ENCODE results near the gene SMR3B. TPM values are rescaled to one million over a fixed set of nuclear protein-coding genes. Genes with fewer than 3 reads are reported as not detected.

SMR3B gene
- not detected for total RNA-seq
- not detected for total RNA-seq (2013)

DNA sequence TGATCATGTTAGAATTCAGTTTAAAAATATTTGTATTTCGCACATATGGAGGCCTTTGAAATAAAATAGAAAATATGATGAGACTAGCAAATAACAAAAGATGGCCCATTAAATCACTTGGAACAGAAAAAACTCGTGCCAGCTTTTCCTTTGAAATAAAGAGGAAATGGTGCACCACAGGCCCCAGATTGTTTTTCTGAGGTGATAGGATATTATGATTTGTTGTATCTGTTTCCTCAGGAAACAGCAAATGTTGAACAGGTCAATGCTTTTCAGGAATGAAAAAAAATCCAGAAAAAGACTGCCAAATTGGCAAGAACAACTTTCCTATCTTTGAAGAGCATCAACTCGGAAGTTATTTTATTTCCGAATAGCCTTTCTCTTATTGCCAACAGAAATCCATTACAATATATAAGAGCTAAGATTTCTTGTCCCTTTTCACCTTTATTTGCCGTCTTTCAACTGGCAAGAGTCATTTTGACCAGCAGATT, at the start of gene SMR3B:
TSS of gene SMR3B (plus strand) at position 441 of the 491 bp plus-strand sequence. CDS start 1,380 bp downstream, outside the sequence.
- Histone ChIP-seq H3K9me3 (ENCODE audit: control insufficient read depth, insufficient read depth, low read length) (no peaks in the 10 kb centered on the region), H3K27ac (ENCODE audit: low read length) (no peak within 1 kb of the TSS), H3K27me3 (ENCODE audit: control insufficient read depth, insufficient read depth, low read length) (no peaks in the 10 kb centered on the region), H3K4me3 (ENCODE audit: low read length) (no peak within 1 kb of the TSS), H3K4me1 (ENCODE audit: control insufficient read depth, insufficient read depth, low read length) (no peaks in the 10 kb centered on the region), H3K36me3 (ENCODE audit: control insufficient read depth, insufficient read depth, low read length) (no peaks in the 10 kb centered on the region)
- Mint-ChIP-seq H3K4me1 (no peaks in the 10 kb centered on the region), H3K27me3 (ENCODE audit: low read depth in 2 of 2) (no peaks in the 10 kb centered on the region), H3K9me3 (peaks cover 2 to 3% of the 10 kb centered on the region in 2 donors), H3K36me3 (no peaks in the 10 kb centered on the region), H3K27ac (no peak within 1 kb of the TSS), H3K4me3 (no peak within 1 kb of the TSS)
- WGBS (ENCODE audit: insufficient coverage), result 69% methylated on average over 4 of the region's 5 CpGs
- no peak for ATAC-seq
- intact Hi-C loops (cut with micrococcal nuclease), result no loop called here
- DNase-seq, result no peak
- TF ChIP-seq, protein P1, sequence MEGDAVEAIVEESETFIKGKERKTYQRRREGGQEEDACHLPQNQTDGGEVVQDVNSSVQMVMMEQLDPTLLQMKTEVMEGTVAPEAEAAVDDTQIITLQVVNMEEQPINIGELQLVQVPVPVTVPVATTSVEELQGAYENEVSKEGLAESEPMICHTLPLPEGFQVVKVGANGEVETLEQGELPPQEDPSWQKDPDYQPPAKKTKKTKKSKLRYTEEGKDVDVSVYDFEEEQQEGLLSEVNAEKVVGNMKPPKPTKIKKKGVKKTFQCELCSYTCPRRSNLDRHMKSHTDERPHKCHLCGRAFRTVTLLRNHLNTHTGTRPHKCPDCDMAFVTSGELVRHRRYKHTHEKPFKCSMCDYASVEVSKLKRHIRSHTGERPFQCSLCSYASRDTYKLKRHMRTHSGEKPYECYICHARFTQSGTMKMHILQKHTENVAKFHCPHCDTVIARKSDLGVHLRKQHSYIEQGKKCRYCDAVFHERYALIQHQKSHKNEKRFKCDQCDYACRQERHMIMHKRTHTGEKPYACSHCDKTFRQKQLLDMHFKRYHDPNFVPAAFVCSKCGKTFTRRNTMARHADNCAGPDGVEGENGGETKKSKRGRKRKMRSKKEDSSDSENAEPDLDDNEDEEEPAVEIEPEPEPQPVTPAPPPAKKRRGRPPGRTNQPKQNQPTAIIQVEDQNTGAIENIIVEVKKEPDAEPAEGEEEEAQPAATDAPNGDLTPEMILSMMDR (IDR thresholded peaks at IDR 0.05), result no peak

DNA sequence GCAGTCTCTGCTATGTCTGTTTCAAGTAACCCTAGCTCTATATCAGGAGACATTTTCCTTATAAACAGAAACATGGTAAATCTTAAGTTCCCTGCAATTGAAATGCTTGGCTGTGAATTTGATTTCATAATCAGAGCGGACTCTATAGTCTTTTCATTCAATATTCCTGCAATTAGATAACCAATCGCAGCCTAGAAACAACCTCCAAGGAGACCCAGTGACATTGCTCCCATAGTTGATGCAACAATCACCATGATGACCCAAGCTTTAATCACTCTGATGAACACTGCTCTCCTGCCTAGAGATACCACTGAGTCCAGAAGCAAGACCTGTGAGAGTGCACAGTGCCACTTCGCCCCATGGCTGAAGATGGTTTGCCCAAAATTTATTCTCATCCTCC, 48.2 kb upstream of the SMR3B start, which contains the start of gene CABS1:
TSS of gene CABS1 (plus strand) at position 301 of the 400 bp plus-strand sequence. CDS start at position 360, 59 bp downstream.
- Histone ChIP-seq H3K36me3 (ENCODE audit: control insufficient read depth, insufficient read depth, low read length) (no peaks in the 10 kb centered on the region), H3K4me3 (ENCODE audit: low read length) (no peak within 1 kb of the TSS), H3K27me3 (ENCODE audit: control insufficient read depth, insufficient read depth, low read length) (no peaks in the 10 kb centered on the region), H3K9me3 (ENCODE audit: control insufficient read depth, insufficient read depth, low read length) (no peaks in the 10 kb centered on the region), H3K4me1 (ENCODE audit: control insufficient read depth, insufficient read depth, low read length) (no peaks in the 10 kb centered on the region), H3K27ac (ENCODE audit: low read length) (no peak within 1 kb of the TSS)
- Mint-ChIP-seq H3K4me1 (no peaks in the 10 kb centered on the region), H3K4me3 (no peak within 1 kb of the TSS), H3K9me3 (peaks cover 0 to 4% of the 10 kb centered on the region in 2 donors), H3K27ac (no peak within 1 kb of the TSS), H3K27me3 (ENCODE audit: low read depth in 2 of 2) (no peaks in the 10 kb centered on the region), H3K36me3 (no peaks in the 10 kb centered on the region)
- no peak for DNase-seq
- no peak for ATAC-seq
- WGBS (ENCODE audit: insufficient coverage), result 93% methylated on average over 3 of the region's 3 CpGs
- intact Hi-C loops (cut with micrococcal nuclease), result no loop called here
- TF ChIP-seq, protein P1 (IDR thresholded peaks at IDR 0.05), result no peak

DNA sequence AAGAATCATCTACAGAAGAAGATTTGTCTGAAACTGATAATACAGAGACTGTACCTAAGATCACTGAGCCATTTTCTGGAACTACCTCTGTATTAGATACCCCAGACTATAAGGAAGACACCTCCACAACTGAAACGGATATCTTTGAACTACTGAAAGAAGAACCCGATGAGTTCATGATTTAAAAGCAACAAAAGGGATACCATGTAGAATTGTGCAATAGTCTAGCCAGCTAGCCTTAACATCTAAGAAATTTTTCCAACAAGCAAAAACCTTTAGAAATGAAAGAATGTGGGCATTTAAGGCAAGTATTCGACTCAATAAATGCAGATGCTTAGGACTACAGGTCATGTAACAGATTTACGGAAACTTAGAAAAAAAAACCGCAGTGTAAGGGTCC, 46.9 kb upstream of the SMR3B start:
- Mint-ChIP-seq H3K4me3 (no peak overlapping the region), H3K9me3 (peaks cover 0 to 4% of the 10 kb centered on the region in 2 donors), H3K27ac (no peak overlapping the region), H3K36me3 (no peaks in the 10 kb centered on the region), H3K4me1 (no peaks in the 10 kb centered on the region), H3K27me3 (ENCODE audit: low read depth in 2 of 2) (no peaks in the 10 kb centered on the region)
- H3K9me3 ChIP-seq (ENCODE audit: control insufficient read depth, insufficient read depth, low read length), result no peaks in the 10 kb centered on the region
- no peak for DNase-seq
- H3K4me3 ChIP-seq (ENCODE audit: low read length), result no peak overlapping the region
- H3K4me1 ChIP-seq (ENCODE audit: control insufficient read depth, insufficient read depth, low read length), result no peaks in the 10 kb centered on the region
- TF ChIP-seq, protein P1 (IDR thresholded peaks at IDR 0.05), result no peak
- H3K27me3 ChIP-seq (ENCODE audit: control insufficient read depth, insufficient read depth, low read length), result no peaks in the 10 kb centered on the region
- no peak overlapping the region for H3K27ac ChIP-seq (ENCODE audit: low read length)
- intact Hi-C loops (cut with micrococcal nuclease), result no loop called here
- ATAC-seq, result no peak
- no peaks in the 10 kb centered on the region for H3K36me3 ChIP-seq (ENCODE audit: control insufficient read depth, insufficient read depth, low read length)
- 94% methylated on average over 5 of the region's 5 CpGs for WGBS (ENCODE audit: insufficient coverage)

DNA sequence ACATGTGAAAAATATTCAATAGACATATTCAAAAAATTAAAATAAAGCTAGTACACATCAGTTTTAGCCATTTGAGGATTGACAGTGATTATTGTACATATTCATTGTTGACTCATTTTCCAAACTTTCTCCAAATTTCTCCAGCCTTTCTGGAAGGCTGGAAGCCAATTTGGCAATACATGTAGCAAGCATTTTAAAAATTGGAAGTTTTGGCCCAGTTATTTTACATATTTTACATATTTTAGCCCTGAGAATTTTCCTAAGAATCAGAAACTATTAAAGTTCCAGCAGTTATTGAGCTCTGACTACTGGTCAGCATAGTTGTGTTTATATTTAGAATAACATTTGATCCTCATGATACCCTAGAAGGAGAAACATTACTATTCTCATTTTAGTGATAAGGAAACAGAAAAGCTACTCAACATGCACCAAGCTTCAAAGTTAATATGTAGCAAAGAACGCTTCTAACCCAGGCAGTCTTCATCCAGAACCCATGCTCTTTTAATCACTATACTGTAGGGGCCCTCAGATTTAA, 45.0 kb upstream of the SMR3B start:
- DNase-seq, result no peak
- H3K9me3 ChIP-seq (ENCODE audit: control insufficient read depth, insufficient read depth, low read length), result no peaks in the 10 kb centered on the region
- Mint-ChIP-seq H3K4me1 (no peaks in the 10 kb centered on the region), H3K9me3 (peaks cover 0 to 6% of the 10 kb centered on the region in 2 donors), H3K4me3 (no peak overlapping the region), H3K27ac (no peak overlapping the region), H3K36me3 (no peaks in the 10 kb centered on the region), H3K27me3 (ENCODE audit: low read depth in 2 of 2) (no peaks in the 10 kb centered on the region)
- ATAC-seq, result no peak
- no peaks in the 10 kb centered on the region for H3K36me3 ChIP-seq (ENCODE audit: control insufficient read depth, insufficient read depth, low read length)
- no CpG with 5 or more reads among the region's 1 CpG for WGBS (ENCODE audit: insufficient coverage)
- no peak overlapping the region for H3K4me3 ChIP-seq (ENCODE audit: low read length)
- TF ChIP-seq, protein P1 (IDR thresholded peaks at IDR 0.05), result no peak
- intact Hi-C loops (cut with micrococcal nuclease), result no loop called here
- no peak overlapping the region for H3K27ac ChIP-seq (ENCODE audit: low read length)
- no peaks in the 10 kb centered on the region for H3K27me3 ChIP-seq (ENCODE audit: control insufficient read depth, insufficient read depth, low read length)
- H3K4me1 ChIP-seq (ENCODE audit: control insufficient read depth, insufficient read depth, low read length), result no peaks in the 10 kb centered on the region

Measured in natural killer cell (primary cell).